IPS DF 6.9 (cell line): ENCODE data around the gene RSPH1.

Experiments
- DNase-seq: peaks from one replicate; pipeline ENCODE4 v3.0.0-alpha.2; 2013; ENCODE audit warnings: low read depth, low spot score
- H3K27ac ChIP-seq: one replicate; pipeline ENCODE4 v1.5.1; 2013; ENCODE audit warnings: low read length, control low read depth
- H3K27me3 ChIP-seq: 2 replicates; pipeline ENCODE4 v1.6.1; 2013; ENCODE audit warnings: mild to moderate bottlenecking, low read length; ENCODE audit not compliant: control insufficient read depth, insufficient read depth
- H3K36me3 ChIP-seq: 2 replicates; pipeline ENCODE4 v1.6.1; 2013; ENCODE audit warnings: low read length; ENCODE audit not compliant: control insufficient read depth, insufficient read depth
- H3K4me1 ChIP-seq: 2 replicates; pipeline ENCODE4 v1.6.1; 2013; ENCODE audit warnings: low read length; ENCODE audit not compliant: control insufficient read depth, insufficient read depth
- H3K4me3 ChIP-seq: 2 replicates; pipeline ENCODE4 v1.5.1; 2013; ENCODE audit warnings: mild to moderate bottlenecking, low read length
- H3K9me3 ChIP-seq: 2 replicates; pipeline ENCODE4 v1.6.1; 2013; ENCODE audit warnings: low read length, inconsistent platforms; ENCODE audit not compliant: control insufficient read depth, insufficient read depth
- WGBS: extraction: QIAGEN DNeasy Blood & Tissue Kit; methylation state at CpG from one replicate; pipeline ENCODE4 v1.1.7; 2013; ENCODE audit warnings: mixed read lengths, missing lambda C conversion rate; ENCODE audit not compliant: insufficient read length, insufficient coverage; 5-methylcytosine and 5-hydroxymethylcytosine counted together

RSPH1 gene

GRCh38 chr21:42500225-42500624 lies 4.2 kb upstream of the RSPH1 start:
- Histone ChIP-seq H3K27ac (no peak overlapping the region), H3K4me1 (no peaks in the 10 kb centered on the region), H3K9me3 (no peaks in the 10 kb centered on the region), H3K36me3 (no peaks in the 10 kb centered on the region), H3K27me3 (peaks cover 1% of the 10 kb centered on the region; the same call in 1 of the 2 replicates), H3K4me3 (no peak overlapping the region)
- DNase-seq = no peak
- WGBS = no CpG with 5 or more reads among the region's 4 CpGs

GRCh38 chr21:42499444-42500112 lies 3.6 kb upstream of the RSPH1 start:
- Histone ChIP-seq H3K9me3 (no peaks in the 10 kb centered on the region), H3K27me3 (peaks cover 2% of the 10 kb centered on the region; the same call in 1 of the 2 replicates), H3K4me1 (no peaks in the 10 kb centered on the region), H3K4me3 (no peak overlapping the region), H3K27ac (no peak overlapping the region), H3K36me3 (no peaks in the 10 kb centered on the region)
- no CpG with 5 or more reads among the region's 15 CpGs for WGBS
- DNase-seq = no peak

- no peak for DNase-seq
Measured at GRCh38 chr21:42498012-42498411, 2.0 kb upstream of the RSPH1 start.

DNA sequence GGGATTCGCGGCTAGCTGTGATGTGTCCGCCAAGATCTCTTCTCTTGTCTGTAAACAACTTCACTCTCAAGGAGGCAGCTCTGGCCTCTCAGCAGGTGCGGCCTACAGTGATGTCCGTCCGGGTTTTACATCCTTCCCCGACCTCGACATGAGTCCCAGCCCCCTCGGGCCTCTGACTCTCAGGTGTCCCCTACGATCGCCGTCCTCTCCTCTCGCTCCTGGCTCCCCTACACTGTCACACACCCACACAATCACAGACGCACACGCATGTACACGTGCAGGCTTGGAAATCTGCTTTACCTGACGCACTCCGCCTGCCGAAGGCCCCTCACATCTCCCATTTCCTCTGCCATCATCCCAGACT lies 797 bp upstream of the RSPH1 start:
- Histone ChIP-seq H3K27ac (no peak overlapping the region), H3K27me3 (peaks cover 2% of the 10 kb centered on the region; the same call in 1 of the 2 replicates), H3K36me3 (no peaks in the 10 kb centered on the region), H3K9me3 (no peaks in the 10 kb centered on the region), H3K4me1 (no peaks in the 10 kb centered on the region), H3K4me3 (peak overlapping the region; percentile 73)
- WGBS = no CpG with 5 or more reads among the region's 19 CpGs
- DNase-seq = no peak

More at GRCh38 chr21:42498012-42498411, 2.0 kb upstream of the RSPH1 start:
- no peaks in the 10 kb centered on the region for H3K4me1 ChIP-seq
- H3K9me3 ChIP-seq = no peaks in the 10 kb centered on the region
- WGBS = no CpG with 5 or more reads among the region's 5 CpGs
- H3K4me3 ChIP-seq = no peak overlapping the region
- H3K27me3 ChIP-seq = peaks cover 2% of the 10 kb centered on the region; the same call in 1 of the 2 replicates
- H3K36me3 ChIP-seq = no peaks in the 10 kb centered on the region
- H3K27ac ChIP-seq = no peak overlapping the region

DNA sequence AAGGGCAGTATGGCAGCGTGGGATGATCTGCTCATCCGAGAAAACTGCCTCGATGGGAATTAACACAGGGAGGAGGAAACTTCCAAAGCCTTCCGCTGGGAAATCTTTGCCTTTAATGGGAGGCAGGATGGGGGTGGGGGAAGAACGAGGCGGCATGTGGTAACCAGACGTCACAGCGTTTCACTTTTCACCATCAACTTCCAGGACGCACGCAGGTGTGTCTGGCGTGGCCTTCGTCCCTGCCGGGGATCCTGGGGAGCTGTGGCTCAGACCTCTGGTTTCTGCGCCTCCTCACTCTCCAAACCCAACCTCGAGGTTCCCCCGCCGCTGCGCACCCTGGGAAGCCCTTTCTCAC lies 282 bp downstream of the RSPH1 start:
- H3K4me3 ChIP-seq = peak overlapping the region; percentile 61
- H3K27me3 ChIP-seq = peaks cover 2% of the 10 kb centered on the region; the same call in 1 of the 2 replicates
- no peaks in the 10 kb centered on the region for H3K36me3 ChIP-seq
- no CpG with 5 or more reads among the region's 18 CpGs for WGBS
- no peak for DNase-seq
- no peaks in the 10 kb centered on the region for H3K9me3 ChIP-seq
- no peaks in the 10 kb centered on the region for H3K4me1 ChIP-seq
- no peak overlapping the region for H3K27ac ChIP-seq

- H3K36me3 ChIP-seq = no peaks in the 10 kb centered on the region
- no peak for DNase-seq
- H3K9me3 ChIP-seq = no peaks in the 10 kb centered on the region
- H3K4me1 ChIP-seq = no peaks in the 10 kb centered on the region
- no peak overlapping the region for H3K27ac ChIP-seq
- peaks cover 2% of the 10 kb centered on the region; the same call in 1 of the 2 replicates for H3K27me3 ChIP-seq
- no peak overlapping the region for H3K4me3 ChIP-seq
- WGBS = no CpG with 5 or more reads among the region's 5 CpGs
Measured at GRCh38 chr21:42495027-42495426, 997 bp downstream of the RSPH1 start.

DNA sequence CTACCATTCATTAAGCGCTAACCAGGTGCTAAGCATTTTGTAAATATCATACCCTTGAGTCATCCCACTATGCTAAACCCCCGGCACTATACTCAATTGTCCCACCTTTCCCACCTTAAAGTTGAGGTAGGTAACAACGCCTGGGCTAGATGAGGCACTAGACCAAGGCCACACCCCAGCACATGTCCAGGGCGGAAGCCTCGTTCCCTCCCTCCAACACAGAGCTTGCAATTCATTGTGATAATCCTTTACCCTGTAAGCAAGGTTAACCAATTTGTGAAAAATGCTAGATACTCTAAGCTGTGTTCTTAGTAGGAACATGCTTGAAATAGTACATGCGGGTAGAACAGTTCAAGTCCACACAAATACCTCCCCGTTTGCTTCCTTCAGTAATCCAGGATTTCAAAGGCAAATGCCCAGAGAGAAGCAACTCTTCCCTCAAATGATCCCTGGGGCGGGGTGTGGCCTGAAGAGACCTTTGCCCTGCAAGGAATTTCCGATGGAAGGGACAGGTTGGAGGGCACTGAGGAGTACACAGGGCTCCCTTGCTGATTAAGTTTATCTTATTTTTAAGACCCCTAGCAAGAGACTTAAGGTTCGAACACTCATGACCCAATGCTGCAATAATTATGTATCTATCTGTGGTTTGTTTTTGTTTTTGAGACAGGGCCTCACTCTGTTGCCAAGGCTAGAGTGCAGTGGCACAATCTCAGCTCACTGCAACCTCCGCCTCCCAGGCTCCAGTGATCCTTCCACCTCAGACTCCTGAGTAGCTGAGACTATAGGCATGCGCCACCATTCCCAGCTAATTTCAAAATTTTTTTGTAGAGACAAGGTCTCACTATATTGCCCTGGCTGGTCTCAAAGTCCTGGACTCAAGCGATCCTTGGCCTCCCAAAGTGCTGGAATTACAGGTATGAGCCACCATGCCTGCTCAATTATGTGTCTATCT lies 2.6 kb downstream of the RSPH1 start:
- no peak for DNase-seq
- Histone ChIP-seq H3K27me3 (peaks cover 2% of the 10 kb centered on the region; the same call in 1 of the 2 replicates), H3K27ac (no peak overlapping the region), H3K36me3 (no peaks in the 10 kb centered on the region), H3K4me1 (no peaks in the 10 kb centered on the region), H3K4me3 (no peak overlapping the region), H3K9me3 (no peaks in the 10 kb centered on the region)
- no CpG with 5 or more reads among the region's 13 CpGs for WGBS

DNA sequence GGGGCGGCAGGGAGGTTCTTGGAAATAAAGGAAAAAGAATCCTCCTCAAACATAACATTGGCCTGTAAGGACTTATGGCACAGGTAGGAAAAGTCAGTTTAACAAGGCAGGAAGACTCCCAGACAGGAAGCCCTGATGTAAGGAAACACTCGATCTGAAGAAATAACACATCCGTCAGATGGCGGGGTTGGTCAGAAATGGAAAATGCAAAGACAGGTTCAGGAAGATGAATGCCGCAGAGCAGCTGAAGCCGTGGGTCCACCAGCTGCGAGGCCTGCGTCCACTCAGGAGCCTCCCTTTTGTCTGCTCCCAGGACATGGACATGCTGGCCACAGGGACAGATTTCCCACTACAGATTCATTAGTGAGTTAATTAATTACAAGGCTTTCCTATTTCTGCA lies 3.8 kb downstream of the RSPH1 start:
- H3K4me3 ChIP-seq = no peak overlapping the region
- WGBS = no CpG with 5 or more reads among the region's 8 CpGs
- DNase-seq = no peak

GRCh38 chr21:42491328-42491727 lies 4.7 kb downstream of the RSPH1 start:
- Histone ChIP-seq H3K36me3 (no peaks in the 10 kb centered on the region), H3K27me3 (peaks cover 2% of the 10 kb centered on the region; the same call in 1 of the 2 replicates), H3K9me3 (no peaks in the 10 kb centered on the region), H3K4me1 (no peaks in the 10 kb centered on the region), H3K27ac (no peak overlapping the region), H3K4me3 (no peak overlapping the region)
- DNase-seq = no peak
- no CpG with 5 or more reads among the region's 1 CpG for WGBS

More for the DNA sequence above, 3.8 kb downstream of the RSPH1 start:
- H3K27ac ChIP-seq = no peak overlapping the region
- no peaks in the 10 kb centered on the region for H3K9me3 ChIP-seq
- H3K27me3 ChIP-seq = peaks cover 2% of the 10 kb centered on the region; the same call in 1 of the 2 replicates
- H3K4me1 ChIP-seq = no peaks in the 10 kb centered on the region
- H3K36me3 ChIP-seq = no peaks in the 10 kb centered on the region

- DNase-seq = no peak
- no peak overlapping the region for H3K27ac ChIP-seq
Measured at GRCh38 chr21:42490720-42491119, 5.3 kb downstream of the RSPH1 start.

More at GRCh38 chr21:42490720-42491119, 5.3 kb downstream of the RSPH1 start:
- Histone ChIP-seq H3K4me1 (no peaks in the 10 kb centered on the region), H3K27me3 (peaks cover 2% of the 10 kb centered on the region; the same call in 1 of the 2 replicates), H3K36me3 (no peaks in the 10 kb centered on the region), H3K9me3 (no peaks in the 10 kb centered on the region), H3K4me3 (no peak overlapping the region)
